GM18861 (cell line): ENCODE results near the gene PCP4.

Experiments used
- ATAC-seq: cut with Tn5 transposase; IDR thresholded peaks from one replicate; pipeline ENCODE4 v1.9.1; 2021; ENCODE audit not compliant: unreplicated experiment

Gene PCP4

GRCh38 chr21:39918558-39918957 is 51.3 kb downstream of the PCP4 start:
- no peak for ATAC-seq

GRCh38 chr21:39923476-39923875 is 56.2 kb downstream of the PCP4 start:
- no peak for ATAC-seq

DNA sequence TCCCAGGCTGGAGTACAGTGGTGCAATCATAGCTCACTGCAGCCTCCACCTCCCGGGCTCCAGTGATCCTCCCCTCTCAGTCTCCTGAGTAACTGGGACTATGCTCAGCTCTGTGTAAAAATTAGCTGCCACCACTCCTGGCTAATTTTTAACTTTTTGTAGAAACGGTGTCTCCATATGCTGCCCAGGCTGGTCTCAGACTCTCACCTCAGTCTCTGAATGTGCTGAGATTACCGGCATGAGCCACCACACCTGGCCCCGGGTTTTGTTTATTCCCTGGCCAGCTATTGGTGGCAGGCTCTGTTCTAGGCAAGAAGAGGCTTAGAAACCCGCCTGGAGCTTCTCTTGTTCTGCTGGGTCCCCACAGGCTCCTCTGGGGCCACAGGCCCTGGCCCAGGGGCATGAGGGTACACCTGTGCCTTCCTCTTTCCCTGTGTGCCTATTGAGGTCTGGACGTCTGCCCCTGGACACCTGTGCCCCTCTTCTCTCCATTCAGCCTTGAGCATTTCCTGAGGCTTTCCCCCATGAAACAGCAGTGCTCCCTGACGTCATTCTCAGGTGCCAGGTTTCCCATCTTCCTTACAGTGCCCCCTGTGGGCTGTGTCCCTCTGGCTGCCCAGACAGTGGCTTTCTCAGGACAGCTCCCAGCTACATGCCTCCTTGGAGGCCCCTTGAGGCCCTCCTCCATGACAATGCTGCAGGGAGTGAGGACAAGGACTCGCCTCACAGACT is 57.5 kb downstream of the PCP4 start:
- ATAC-seq: no peak

DNA sequence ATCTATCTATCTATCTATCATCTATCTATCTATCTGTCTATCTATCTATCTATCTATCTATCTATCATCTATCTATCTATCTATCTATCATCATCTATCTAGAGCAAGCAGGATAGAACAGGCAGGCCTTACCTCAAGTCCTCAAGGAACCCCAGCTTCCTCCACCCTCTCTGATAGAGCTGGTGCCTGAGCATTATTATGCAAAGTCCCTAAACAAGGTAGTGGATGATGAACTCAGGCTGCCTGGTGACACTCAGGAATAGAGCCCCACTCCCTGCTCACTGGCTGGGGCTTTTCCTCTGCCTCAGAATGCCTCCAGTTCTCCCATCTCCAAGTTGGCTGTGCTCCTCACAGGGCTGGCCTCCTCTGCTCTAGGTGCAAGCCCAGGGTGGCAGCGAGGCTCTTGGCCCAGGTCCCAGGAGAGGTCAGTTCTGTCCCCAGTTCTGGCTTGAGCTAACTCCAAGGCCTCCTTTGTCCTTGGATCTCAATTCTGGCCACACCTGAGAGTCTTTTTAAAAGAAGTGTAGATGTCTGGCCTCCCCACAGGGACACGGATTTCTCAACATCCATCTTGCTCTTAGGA is 60.2 kb downstream of the PCP4 start:
- no peak for ATAC-seq

GRCh38 chr21:39932335-39932734 is 65.1 kb downstream of the PCP4 start:
- no peak for ATAC-seq

GRCh38 chr21:39934895-39935294 is 67.7 kb downstream of the PCP4 start:
- ATAC-seq: no peak

- no peak for ATAC-seq
These were observed 68.5 kb downstream of the PCP4 start for GRCh38 chr21:39935716-39936115.

DNA sequence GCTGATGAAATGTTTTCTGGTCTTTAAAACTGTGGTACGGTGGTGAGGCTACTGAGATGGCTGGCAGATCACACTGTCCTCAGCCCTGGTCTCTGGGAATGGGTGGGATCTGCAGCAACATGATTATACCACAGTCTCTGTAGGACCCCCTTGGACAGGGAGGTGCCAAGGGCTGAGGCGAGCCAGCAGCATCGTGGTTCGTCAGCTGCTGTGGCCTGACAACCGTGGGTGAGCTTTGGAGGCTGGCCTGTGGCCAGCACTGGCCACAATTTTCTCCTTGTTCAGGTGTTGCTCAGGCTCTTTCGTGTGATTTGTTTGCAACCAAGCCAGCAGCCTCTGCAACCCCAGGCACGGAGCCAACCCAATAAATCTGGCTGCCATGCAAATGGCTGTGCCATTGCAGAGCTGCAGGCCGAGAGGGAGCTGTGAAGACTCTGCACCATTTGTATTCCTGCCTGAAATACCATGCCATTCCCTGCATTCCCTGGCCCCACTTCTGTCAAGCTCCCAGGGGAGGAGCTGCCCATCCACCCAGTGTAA is 70.9 kb downstream of the PCP4 start:
- ATAC-seq: no peak

DNA sequence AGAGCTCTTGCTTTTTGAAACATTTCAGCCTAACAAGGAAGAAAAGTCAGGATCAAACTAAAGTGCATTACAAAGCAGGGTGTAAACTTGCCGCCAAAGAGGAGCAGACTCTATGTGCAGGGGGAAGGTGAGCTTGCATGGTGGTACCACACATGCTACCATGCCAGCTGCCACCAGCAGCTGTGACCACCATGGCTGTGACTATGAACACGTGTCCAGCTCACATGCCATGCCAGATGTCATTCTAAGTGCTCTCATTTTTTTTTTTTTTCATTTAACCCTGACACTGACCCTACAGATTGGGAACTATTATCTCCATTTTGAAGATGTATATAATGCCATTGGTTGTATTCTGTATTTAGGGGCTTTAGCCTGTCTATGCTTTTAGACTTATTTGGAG is 79.0 kb downstream of the PCP4 start:
- ATAC-seq: no peak

- ATAC-seq: no peak
These were observed 79.8 kb downstream of the PCP4 start for GRCh38 chr21:39947031-39947430.

- ATAC-seq: no peak
These were observed 84.2 kb downstream of the PCP4 start for GRCh38 chr21:39951183-39952101.

GRCh38 chr21:39952265-39952664 is 85.0 kb downstream of the PCP4 start:
- no peak for ATAC-seq

DNA sequence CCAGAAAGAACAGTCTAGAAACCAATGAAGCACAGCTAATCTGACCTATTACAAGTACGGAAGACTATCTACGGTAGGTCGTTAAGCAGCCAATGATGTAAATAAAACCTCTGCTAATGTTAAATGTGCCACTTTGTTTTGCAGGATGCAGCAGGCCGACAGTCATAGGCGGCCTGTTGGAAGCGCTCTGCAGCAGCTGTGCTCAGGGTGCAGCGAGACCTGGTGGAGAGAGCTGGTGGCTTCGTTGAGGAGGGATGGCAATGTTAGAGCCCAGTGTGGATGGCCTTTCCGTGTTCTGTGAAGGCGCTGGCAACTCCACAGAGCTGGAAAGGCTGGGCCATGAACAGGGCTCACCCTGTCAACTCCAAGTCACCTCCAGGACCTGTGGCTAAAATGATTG is 87.3 kb downstream of the PCP4 start:
- no peak for ATAC-seq

DNA sequence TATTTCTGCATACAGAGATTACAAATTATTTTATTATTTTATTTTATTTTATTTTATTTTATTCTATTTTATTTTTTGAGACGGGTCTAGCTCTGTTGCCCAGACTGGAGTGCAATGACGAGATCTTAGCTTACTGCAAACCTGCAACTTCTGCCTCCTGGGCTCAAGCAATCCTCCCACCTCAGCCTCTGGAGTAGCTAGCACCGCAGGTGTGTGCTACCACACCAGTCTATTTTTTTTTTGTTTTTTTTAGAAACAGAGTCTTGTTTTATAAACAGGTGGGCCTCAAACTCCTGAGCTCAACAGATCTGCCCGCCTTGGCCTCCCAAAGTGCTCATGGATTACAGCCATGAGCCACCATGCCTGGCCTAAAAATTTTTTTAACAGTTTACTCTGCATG is 88.1 kb downstream of the PCP4 start:
- no peak for ATAC-seq

DNA sequence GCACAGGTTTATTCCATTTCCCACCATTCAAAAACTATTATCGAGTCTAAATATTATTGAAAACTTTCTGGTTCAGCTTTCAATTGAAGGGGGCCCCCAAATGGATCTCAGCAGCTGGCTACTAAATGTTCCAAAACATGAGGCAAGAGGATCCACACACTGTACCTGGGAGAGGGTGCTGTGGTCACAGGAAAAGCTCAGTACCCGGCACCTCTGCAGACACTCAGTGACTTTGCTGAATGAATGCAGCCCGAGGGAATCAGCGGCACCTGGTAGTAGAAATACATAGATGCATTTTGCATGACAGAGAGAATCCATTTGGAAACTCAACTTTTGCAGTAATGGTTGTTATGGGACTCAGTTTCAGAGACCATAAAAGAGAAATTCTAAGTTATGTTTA is 89.3 kb downstream of the PCP4 start:
- no peak for ATAC-seq

GRCh38 chr21:39958731-39959130 is 91.5 kb downstream of the PCP4 start:
- ATAC-seq: no peak

- ATAC-seq: no peak
These were observed 94.0 kb downstream of the PCP4 start for GRCh38 chr21:39961251-39961650.

DNA sequence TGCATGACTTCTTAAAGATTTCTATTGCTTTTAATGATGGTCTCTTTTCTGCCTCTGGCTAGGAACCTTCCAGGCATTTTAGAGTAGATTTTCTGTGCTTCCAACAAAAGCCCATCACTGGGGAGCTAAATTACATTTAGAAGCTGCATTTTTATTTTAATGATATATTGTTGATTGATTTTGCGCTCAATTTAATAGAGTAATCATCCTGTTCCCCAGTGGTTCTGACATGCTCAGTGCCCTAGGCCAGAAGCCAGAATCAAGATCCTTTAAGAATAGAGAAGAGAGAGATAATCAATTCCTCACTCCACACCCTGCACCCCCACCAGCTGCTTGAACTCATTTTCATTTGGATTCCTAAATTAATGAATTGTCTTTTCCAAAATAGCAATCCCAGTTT is 97.8 kb downstream of the PCP4 start:
- no peak for ATAC-seq

DNA sequence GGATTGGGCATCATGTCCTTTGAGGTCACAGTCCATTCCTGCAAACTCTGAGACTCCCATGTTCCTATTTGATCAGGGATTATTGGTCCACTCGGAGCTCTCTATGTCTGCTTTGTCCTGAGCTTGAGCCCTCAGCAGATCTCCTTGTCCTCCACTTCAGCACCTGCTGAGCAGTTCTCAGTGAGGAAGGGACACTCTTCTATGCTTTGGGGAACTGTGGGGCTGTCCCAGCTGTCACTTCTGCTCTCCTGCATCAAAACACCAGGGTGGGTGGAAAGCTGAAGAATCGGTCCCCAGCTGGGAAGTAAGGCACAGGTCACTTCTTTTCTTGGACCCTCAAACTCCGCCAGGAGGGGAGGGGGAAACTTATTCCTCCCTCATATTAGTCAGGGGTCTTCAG is 99.5 kb downstream of the PCP4 start:
- no peak for ATAC-seq

- no peak for ATAC-seq
These were observed 100.8 kb downstream of the PCP4 start for GRCh38 chr21:39968010-39968409.

DNA sequence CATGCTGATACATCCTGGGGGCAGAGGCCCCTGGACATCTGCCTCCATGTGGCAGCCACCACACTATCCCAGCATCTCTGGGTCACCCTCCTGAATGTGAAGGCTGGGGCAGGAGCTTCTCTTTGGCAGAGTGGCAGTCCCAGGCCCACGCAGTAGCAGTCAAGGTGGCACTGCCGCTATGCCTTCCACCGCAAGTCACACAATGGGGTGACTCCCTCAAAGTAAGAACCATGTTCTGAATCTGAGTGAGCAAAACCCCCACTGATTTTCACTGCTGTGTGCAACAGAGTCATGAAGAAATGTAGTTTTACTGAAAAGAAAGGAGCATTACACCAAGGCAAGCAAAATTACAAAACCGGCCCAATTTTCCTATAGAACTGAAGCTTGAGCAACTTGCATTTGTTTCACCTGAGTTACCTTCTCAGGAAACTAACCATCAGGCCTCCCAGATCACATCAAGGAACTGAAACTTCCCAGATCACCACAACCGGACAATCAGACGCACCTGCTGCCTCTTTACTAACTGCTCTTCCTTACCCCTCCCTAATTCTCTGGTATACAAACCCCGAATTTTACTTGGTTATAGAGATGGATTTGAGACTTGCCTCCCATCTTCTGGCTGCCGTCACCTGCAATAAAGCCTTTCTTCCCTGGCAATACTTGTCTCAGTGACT is 102.6 kb downstream of the PCP4 start:
- ATAC-seq: no peak
